WTC11 (cell line): Measurements from ENCODE around the gene BMF. TPM values are rescaled to one million over a fixed set of nuclear protein-coding genes. Genes with fewer than 3 reads are reported as not detected.
A peak's percentile ranks its signal among the peaks of the same experiment; 100 is the strongest.

ENCODE experiments used
- ATAC-seq: fragments of 200-7000 bp; cut with Tn5 transposase; 2 replicates; pipeline ENCODE4 v1.10.0; 2021; ENCODE audit warnings: mild to moderate bottlenecking, moderate library complexity
- Bru-seq: library from RNA; stranded (reverse); fragments of 400-500 nt; gene quantifications from one replicate; lab custom pipeline; 2021; lab: Mats Ljungman, UMichigan
- CTCF ChIA-PET: fragments of 300-600 bp; sonication (Branson Sonifier 250); formaldehyde crosslinking; loops from one replicate; lab custom pipeline; 2021; ENCODE audit warnings: antibody characterized with exemption; lab: Charles Lee
- POLR2A ChIA-PET: fragments of 350-600 bp; sonication (Branson Sonifier 250); formaldehyde crosslinking; loops from one replicate; lab custom pipeline; 2021; ENCODE audit warnings: antibody characterized with exemption; lab: Charles Lee
- DNase-seq: peaks from one replicate; pipeline ENCODE4 v3.0.0; 2021; ENCODE audit warnings: low spot score
- H3K27ac Mint-ChIP-seq: 2 replicates; pipeline ENCODE4 v1.8.0; 2021; ENCODE audit warnings: mixed read lengths
- H3K27me3 Mint-ChIP-seq: 2 replicates; pipeline ENCODE4 v1.8.0; 2021; ENCODE audit warnings: low read depth, mild to moderate bottlenecking, moderate library complexity, mixed read lengths
- H3K36me3 Mint-ChIP-seq: 2 replicates; pipeline ENCODE4 v1.8.0; 2021; ENCODE audit warnings: mixed read lengths
- H3K4me1 Mint-ChIP-seq: 2 replicates; pipeline ENCODE4 v1.8.0; 2022; ENCODE audit warnings: mixed read lengths
- H3K4me3 Mint-ChIP-seq: 2 replicates; pipeline ENCODE4 v1.8.0; 2021; ENCODE audit warnings: mild to moderate bottlenecking, moderate library complexity, mixed read lengths
- H3K9me3 Mint-ChIP-seq: 2 replicates; pipeline ENCODE4 v1.8.0; 2021; ENCODE audit warnings: mixed read lengths
- CTCF ChIP-seq: fragments of 200-600 bp; IDR thresholded peaks from 2 replicates; pipeline ENCODE4 v1.8.0; 2022; ENCODE audit warnings: antibody characterized with exemption
- EMX1 ChIP-seq: fragments of 250-450 bp; sonication (Bioruptor Pico); IDR thresholded peaks from 2 replicates; pipeline ENCODE4 v1.8.0; 2021; ENCODE audit warnings: mild to moderate bottlenecking
- ERG ChIP-seq: fragments of 250-450 bp; sonication (Bioruptor Pico); IDR thresholded peaks from 2 replicates; pipeline ENCODE4 v1.8.0; 2021; ENCODE audit warnings: mild to moderate bottlenecking
- ETV6 ChIP-seq: sonication (generic); formaldehyde crosslinking; IDR thresholded peaks from 2 replicates; pipeline ENCODE4 v1.8.1; 2022; ENCODE audit warnings: mild to moderate bottlenecking, missing genetic modification reagents
- FOXK1 ChIP-seq: sonication (generic); formaldehyde crosslinking; IDR thresholded peaks from 2 replicates; pipeline ENCODE4 v1.8.0; 2022; ENCODE audit warnings: mild to moderate bottlenecking, moderate library complexity, missing genetic modification reagents
- GABPB1 ChIP-seq: sonication (generic); formaldehyde crosslinking; IDR thresholded peaks from 2 replicates; pipeline ENCODE4 v1.8.1; 2023; ENCODE audit warnings: mild to moderate bottlenecking, missing genetic modification reagents
- HMGXB4 ChIP-seq: sonication (generic); formaldehyde crosslinking; IDR thresholded peaks from 2 replicates; pipeline ENCODE4 v1.8.1; 2023; ENCODE audit warnings: mild to moderate bottlenecking, moderate library complexity, missing genetic modification reagents
- NFE2L1 ChIP-seq: sonication (generic); formaldehyde crosslinking; IDR thresholded peaks from 2 replicates; pipeline ENCODE4 v1.8.1; 2023; ENCODE audit warnings: missing genetic modification reagents
- PREB ChIP-seq: sonication (generic); formaldehyde crosslinking; IDR thresholded peaks from 2 replicates; pipeline ENCODE4 v1.8.1; 2022; ENCODE audit warnings: mild to moderate bottlenecking, missing genetic modification reagents, moderate library complexity, borderline replicate concordance
- PRRX2 ChIP-seq: fragments of 250-450 bp; sonication (Bioruptor Pico); IDR thresholded peaks from 2 replicates; pipeline ENCODE4 v1.8.0; 2021; ENCODE audit warnings: mild to moderate bottlenecking
- STAT6 ChIP-seq: sonication (generic); formaldehyde crosslinking; conservative IDR thresholded peaks from 2 replicates; pipeline ENCODE4 v1.8.1; 2023; ENCODE audit warnings: mild to moderate bottlenecking, low read depth, missing genetic modification reagents, moderate library complexity
- TCF7 ChIP-seq: sonication (generic); formaldehyde crosslinking; IDR thresholded peaks from 2 replicates; pipeline ENCODE4 v1.8.0; 2022; ENCODE audit warnings: mild to moderate bottlenecking, low read depth, missing genetic modification reagents, moderate library complexity
- TEAD1 ChIP-seq: sonication (generic); formaldehyde crosslinking; IDR thresholded peaks from 2 replicates; pipeline ENCODE4 v1.8.0; 2022; ENCODE audit warnings: mild to moderate bottlenecking, missing genetic modification reagents
- TEAD4 ChIP-seq: sonication (generic); formaldehyde crosslinking; IDR thresholded peaks from 2 replicates; pipeline ENCODE4 v1.8.0; 2022; ENCODE audit warnings: mild to moderate bottlenecking, missing genetic modification reagents
- ZMAT4 ChIP-seq: fragments of 250-450 bp; sonication (Bioruptor Pico); IDR thresholded peaks from 2 replicates; pipeline ENCODE4 v1.9.0; 2021; ENCODE audit warnings: mild to moderate bottlenecking
- ZNF219 ChIP-seq: sonication (generic); formaldehyde crosslinking; IDR thresholded peaks from 2 replicates; pipeline ENCODE4 v1.8.0; 2023; ENCODE audit warnings: missing genetic modification reagents, mild to moderate bottlenecking, borderline replicate concordance
- ZNF232 ChIP-seq: sonication (generic); formaldehyde crosslinking; IDR thresholded peaks from 2 replicates; pipeline ENCODE4 v1.8.0; 2022; ENCODE audit warnings: mild to moderate bottlenecking, missing genetic modification reagents
- ZNF263 ChIP-seq: sonication (generic); formaldehyde crosslinking; IDR thresholded peaks from 2 replicates; pipeline ENCODE4 v1.8.1; 2022; ENCODE audit warnings: low read depth, mild to moderate bottlenecking, moderate library complexity, missing genetic modification reagents
- ZNF532 ChIP-seq: fragments of 250-450 bp; sonication (Bioruptor Pico); IDR thresholded peaks from 2 replicates; pipeline ENCODE4 v1.9.0; 2021; ENCODE audit warnings: mild to moderate bottlenecking, borderline replicate concordance
- ZNF671 ChIP-seq: fragments of 250-450 bp; sonication (Bioruptor Pico); IDR thresholded peaks from 2 replicates; pipeline ENCODE4 v1.8.0; 2021; ENCODE audit warnings: mild to moderate bottlenecking
- long read RNA-seq, 3 experiments: library from RNA in 1 of 3; library from capped mRNA in 1 of 3; library from polyadenylated mRNA in 1 of 3; unstranded in 2 of 3; stranded (forward) in 1 of 3; transcript quantifications; one replicate each; pipeline ENCODE4 v2.0.0, GENCODE V29; 2021
- total RNA-seq: library from RNA; stranded (reverse); gene quantifications from 3 replicates; pipeline ENCODE4 v1.2.3, GENCODE V29; 2021

Gene BMF
- 32.9 to 36.9 TPM (median 36.6 TPM) in 3 replicates for total RNA-seq
- percentile 73 among the genes with signal in this experiment for Bru-seq, nascent RNA
- long read RNA-seq, experiment 1, full-length matches to known transcripts, result 11 of 38 reads
- long read RNA-seq, experiment 1, partial matches to known transcripts, result 2 of 38 reads
- long read RNA-seq, experiment 1, other reads (novel, unspliced or antisense), result 25 of 38 reads
- long read RNA-seq, experiment 2, full-length matches to known transcripts, result 5 of 25 reads
- long read RNA-seq, experiment 2, partial matches to known transcripts, result 1 of 25 reads
- long read RNA-seq, experiment 2, other reads (novel, unspliced or antisense), result 19 of 25 reads
- long read RNA-seq, experiment 3, result 0 reads

- ChIA-PET CTCF (interaction anchor here (0.6 to 8.9 kb wide), 16 partner anchors 12 to 170 kb away, joined by 3 to 120 read pairs (median 4); partner anchors contain the start of gene BUB1B), POLR2A (interaction anchor here (0.6 to 4.9 kb wide), 11 partner anchors 9 to 75 kb away, joined by 3 to 33 read pairs (median 4); partner anchors contain the start of gene BUB1B)
- DNase-seq, result peak; percentile 100
- ATAC-seq, result peak; percentile 70
- Mint-ChIP-seq H3K36me3 (no peaks in the 10 kb centered on the region), H3K4me1 (peaks cover 69% of the 10 kb centered on the region), H3K4me3 (peak within 1 kb of the TSS; percentile 89), H3K9me3 (no peaks in the 10 kb centered on the region), H3K27ac (peak within 1 kb of the TSS; percentile 95), H3K27me3 (peaks cover 2% of the 10 kb centered on the region; the same call in 1 of the 2 replicates)
- TF ChIP-seq CTCF, result no peak
- no peak for TF ChIP-seq TEAD4 (CRISPR knock-in tag)
- no peak for TF ChIP-seq ZNF532 (CRISPR knock-in tag)
- TF ChIP-seq EMX1, result no peak
- TF ChIP-seq NFE2L1 (CRISPR knock-in tag), result no peak
- no peak for TF ChIP-seq ZNF671 (CRISPR knock-in tag)
- TF ChIP-seq ERG, result no peak
- TF ChIP-seq STAT6, result no peak
- 0 out of 2 replicates have a peak, but pooled peaks have one; percentile 44 for TF ChIP-seq ZNF232 (CRISPR knock-in tag)
- TF ChIP-seq ZNF263, result no peak
- no peak for TF ChIP-seq PREB
- TF ChIP-seq TEAD1 (CRISPR knock-in tag), result peak; percentile 63; the same call in 1 of the 2 replicates
- 0 out of 2 replicates have a peak, but pooled peaks have one; percentile 41 for TF ChIP-seq HMGXB4
- peak; percentile 96 for TF ChIP-seq FOXK1 (CRISPR knock-in tag)
- no peak for TF ChIP-seq TCF7 (CRISPR knock-in tag)
- TF ChIP-seq ZNF219 (CRISPR knock-in tag), result no peak
- peak; percentile 44; the same call in 1 of the 2 replicates for TF ChIP-seq ETV6 (CRISPR knock-in tag)
- no peak for TF ChIP-seq PRRX2 (CRISPR knock-in tag)
- TF ChIP-seq ZMAT4, result no peak
- TF ChIP-seq GABPB1 (CRISPR knock-in tag), result peak; percentile 61; the same call in 1 of the 2 replicates
These were observed at the start of gene BMF for GRCh38 chr15:40108855-40109735. TSS of gene BMF (minus strand) at chr15:40108879. CDS start at chr15:40106086, 2,793 bp downstream.
